Measurements from ENCODE around the gene KXD1.
A peak's percentile ranks its signal among the peaks of the same experiment; 100 is the strongest.

- TF ChIP-seq POLR2A (IDR thresholded peaks at IDR 0.05) (peak in 1 of 2 donors; percentile 13), CTCF (IDR thresholded peaks at IDR 0.05) (no peak), EP300 (IDR thresholded peaks at IDR 0.05) (no peak), POLR2AphosphoS5 (IDR thresholded peaks at IDR 0.05) (no peak)
Observed at GRCh38 chr19:18520848-18521691, 36.6 kb upstream of the KXD1 start.
